ENCODE measurements around the gene TXK. TPM values are rescaled to one million over a fixed set of nuclear protein-coding genes. Genes with fewer than 3 reads are reported as not detected.

The TXK gene
- total RNA-seq, 4 donors from 2014 or later, result 1.7 to 5.2 (median 3.5) TPM

DNA sequence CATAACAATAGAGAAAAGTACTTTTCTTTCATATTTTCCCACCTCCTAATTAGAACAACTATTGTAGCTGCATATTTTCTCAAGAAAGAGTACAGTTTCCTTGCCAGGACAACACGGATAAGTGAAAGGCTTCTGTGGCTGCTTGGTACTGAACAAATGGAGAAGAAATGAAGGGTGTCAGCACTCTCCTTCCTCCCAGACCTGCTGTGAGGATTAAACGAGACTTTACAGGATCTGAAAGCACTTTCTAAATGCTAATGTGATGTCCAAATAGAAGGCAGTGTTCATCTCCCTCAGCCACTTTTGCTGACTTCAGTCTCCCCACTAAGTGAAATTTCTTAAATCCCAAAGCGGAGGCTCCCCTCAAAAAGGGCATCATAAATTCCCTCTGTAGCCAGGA is 103.6 kb downstream of the TXK start:
- Histone ChIP-seq H3K9me3 (no peaks in the 10 kb centered on the region), H3K4me3 (no peak overlapping the region), H3K27me3 (no peaks in the 10 kb centered on the region), H3K4me1 (no peaks in the 10 kb centered on the region), H3K27ac (no peak overlapping the region), H3K36me3 (peaks cover 0 to 57% (median 0%) of the 10 kb centered on the region in 3 donors)
- no peak for TF ChIP-seq POLR2A (IDR thresholded peaks at IDR 0.05)
- TF ChIP-seq, protein P1, sequence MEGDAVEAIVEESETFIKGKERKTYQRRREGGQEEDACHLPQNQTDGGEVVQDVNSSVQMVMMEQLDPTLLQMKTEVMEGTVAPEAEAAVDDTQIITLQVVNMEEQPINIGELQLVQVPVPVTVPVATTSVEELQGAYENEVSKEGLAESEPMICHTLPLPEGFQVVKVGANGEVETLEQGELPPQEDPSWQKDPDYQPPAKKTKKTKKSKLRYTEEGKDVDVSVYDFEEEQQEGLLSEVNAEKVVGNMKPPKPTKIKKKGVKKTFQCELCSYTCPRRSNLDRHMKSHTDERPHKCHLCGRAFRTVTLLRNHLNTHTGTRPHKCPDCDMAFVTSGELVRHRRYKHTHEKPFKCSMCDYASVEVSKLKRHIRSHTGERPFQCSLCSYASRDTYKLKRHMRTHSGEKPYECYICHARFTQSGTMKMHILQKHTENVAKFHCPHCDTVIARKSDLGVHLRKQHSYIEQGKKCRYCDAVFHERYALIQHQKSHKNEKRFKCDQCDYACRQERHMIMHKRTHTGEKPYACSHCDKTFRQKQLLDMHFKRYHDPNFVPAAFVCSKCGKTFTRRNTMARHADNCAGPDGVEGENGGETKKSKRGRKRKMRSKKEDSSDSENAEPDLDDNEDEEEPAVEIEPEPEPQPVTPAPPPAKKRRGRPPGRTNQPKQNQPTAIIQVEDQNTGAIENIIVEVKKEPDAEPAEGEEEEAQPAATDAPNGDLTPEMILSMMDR (IDR thresholded peaks at IDR 0.05), result no peak
- intact Hi-C loops (cut with DNase I), result no loop called here
- DNase-seq, result no peak
- WGBS, 2 donors, result 59 to 72% methylated on average over 3 of the region's 3 CpGs

DNA sequence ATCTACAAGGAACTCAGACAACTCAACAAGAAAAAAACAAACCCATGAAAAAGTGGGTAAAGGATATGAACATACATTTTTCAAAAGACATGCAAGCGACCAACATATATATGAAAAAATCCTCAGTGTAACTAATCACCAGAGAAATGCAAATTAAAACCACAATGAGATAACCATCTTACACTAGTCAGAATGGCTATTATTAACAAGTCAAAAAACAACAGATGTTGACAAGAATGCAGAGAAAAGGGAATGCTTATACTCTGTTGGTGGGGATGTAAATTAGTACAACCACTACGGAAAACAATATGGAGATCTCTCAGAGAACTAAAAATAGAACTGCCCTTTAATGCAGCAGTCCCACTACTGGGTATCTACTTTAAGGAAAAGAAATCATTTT is 105.4 kb downstream of the TXK start:
- intact Hi-C loops (cut with DNase I), result no loop called here
- Histone ChIP-seq H3K36me3 (peaks cover 0 to 55% (median 0%) of the 10 kb centered on the region in 3 donors), H3K4me1 (no peaks in the 10 kb centered on the region), H3K27ac (no peak overlapping the region), H3K9me3 (no peaks in the 10 kb centered on the region), H3K4me3 (no peak overlapping the region), H3K27me3 (no peaks in the 10 kb centered on the region)
- WGBS, 2 donors, result 27 to 73% methylated on average over 2 of the region's 2 CpGs
- DNase-seq, result no peak
- TF ChIP-seq, protein P1 (IDR thresholded peaks at IDR 0.05), result no peak
- no peak for TF ChIP-seq POLR2A (IDR thresholded peaks at IDR 0.05)

DNA sequence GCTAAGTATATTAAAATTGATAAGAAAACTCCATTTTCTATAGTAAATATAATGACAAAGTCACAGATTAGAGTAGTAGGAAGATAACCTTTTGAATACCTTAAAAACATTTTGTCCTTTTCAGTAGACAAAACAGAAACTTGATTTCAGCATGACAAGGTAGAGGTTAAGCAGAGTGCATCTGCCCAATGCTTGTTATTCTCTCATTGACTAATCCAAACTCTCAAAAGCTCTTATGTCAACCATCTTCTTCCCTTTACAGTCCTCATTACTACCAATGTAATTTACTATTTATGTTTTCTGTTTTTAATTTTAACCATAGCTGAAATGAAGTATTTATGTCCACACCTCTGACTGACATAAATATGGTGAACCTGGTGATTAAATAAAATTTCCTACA is 106.4 kb downstream of the TXK start:
- intact Hi-C loops (cut with DNase I), result no loop called here
- no peak for TF ChIP-seq POLR2A (IDR thresholded peaks at IDR 0.05)
- TF ChIP-seq, protein P1 (IDR thresholded peaks at IDR 0.05), result no peak

DNA sequence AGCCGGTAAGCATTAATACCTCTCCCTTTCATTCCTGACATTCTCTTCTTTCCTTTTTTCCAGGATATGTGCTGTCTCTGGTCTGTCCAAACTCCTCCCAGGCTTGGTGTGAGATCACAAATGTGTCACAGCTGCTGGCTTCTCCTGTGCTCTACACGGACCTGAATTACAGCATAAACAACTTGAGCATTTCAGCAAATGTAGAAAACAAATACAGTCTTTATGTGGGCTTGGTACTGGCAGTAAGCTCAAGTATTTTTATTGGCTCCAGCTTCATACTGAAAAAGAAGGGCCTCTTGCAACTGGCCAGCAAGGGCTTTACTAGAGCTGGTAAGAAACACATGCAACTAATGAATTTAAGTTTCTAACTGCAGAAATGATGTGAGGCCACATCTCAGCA is 109.0 kb downstream of the TXK start:
- Histone ChIP-seq H3K4me3 (no peak overlapping the region), H3K9me3 (no peaks in the 10 kb centered on the region), H3K36me3 (peaks cover 0 to 49% (median 0%) of the 10 kb centered on the region in 3 donors), H3K27me3 (no peaks in the 10 kb centered on the region), H3K27ac (no peak overlapping the region), H3K4me1 (no peaks in the 10 kb centered on the region)
- no peak for DNase-seq
- whole genome bisulfite sequencing, 2 donors, result 26 to 57% methylated on average over 2 of the region's 2 CpGs
- TF ChIP-seq POLR2A (IDR thresholded peaks at IDR 0.05), result no peak
- TF ChIP-seq, protein P1 (IDR thresholded peaks at IDR 0.05), result no peak
- intact Hi-C loops (cut with DNase I), result no loop called here

More for the DNA sequence above, 106.4 kb downstream of the TXK start:
- Histone ChIP-seq H3K4me3 (no peak overlapping the region), H3K27ac (no peak overlapping the region), H3K27me3 (no peaks in the 10 kb centered on the region), H3K9me3 (no peaks in the 10 kb centered on the region), H3K4me1 (no peaks in the 10 kb centered on the region), H3K36me3 (peaks cover 0 to 50% (median 0%) of the 10 kb centered on the region in 3 donors)
- no peak for DNase-seq

DNA sequence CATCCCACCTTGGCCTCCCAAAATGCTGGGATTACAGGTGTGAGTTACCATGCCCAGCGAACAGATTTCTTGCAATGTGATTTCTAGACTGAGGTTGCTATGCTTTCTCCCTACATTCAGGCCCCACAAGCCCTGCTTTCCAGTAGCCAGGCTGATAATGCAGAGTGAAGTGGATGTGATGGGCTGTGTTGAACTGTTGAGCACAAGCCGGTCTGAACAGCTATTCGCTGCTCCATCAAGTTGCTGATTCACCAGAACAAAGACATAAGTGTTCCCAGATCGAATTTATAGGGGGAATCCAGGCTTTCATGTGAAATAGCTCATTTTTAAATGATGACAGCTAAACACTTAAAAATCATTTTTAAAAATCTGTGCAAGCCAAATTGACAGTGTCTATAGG is 109.5 kb downstream of the TXK start:
- H3K9me3 ChIP-seq, result no peaks in the 10 kb centered on the region
- no peak for TF ChIP-seq POLR2A (IDR thresholded peaks at IDR 0.05)
- TF ChIP-seq, protein P1 (IDR thresholded peaks at IDR 0.05), result no peak
- 81 to 90% methylated on average over 4 of the region's 4 CpGs for WGBS, 2 donors
- no peak for DNase-seq
- H3K27ac ChIP-seq, result no peak overlapping the region
- H3K4me3 ChIP-seq, result no peak overlapping the region
- intact Hi-C loops (cut with DNase I), result no loop called here
- peaks cover 0 to 4% (median 0%) of the 10 kb centered on the region in 3 donors for H3K4me1 ChIP-seq
- H3K36me3 ChIP-seq, result peaks cover 0 to 49% (median 0%) of the 10 kb centered on the region in 3 donors
- H3K27me3 ChIP-seq, result no peaks in the 10 kb centered on the region
